SK-N-SH (cell line): ENCODE measurements around the gene PLEKHF1.

Source experiments
- EP300 ChIP-seq, 2 experiments: IDR thresholded peaks; 2 replicates each; pipeline versions ENCODE4 v1.4.0 to v1.6.1; 2012; ENCODE audit warnings: borderline replicate concordance in 1 of 2, low read depth in 1 of 2, low read length in 1 of 2
- IRF3 ChIP-seq: fragments of 150-350 bp; IDR thresholded peaks from 2 replicates; pipeline ENCODE4 v1.6.1; 2016; ENCODE audit warnings: mild to moderate bottlenecking, low read depth, low read length
- MXI1 ChIP-seq: IDR thresholded peaks from 2 replicates; pipeline ENCODE4 v1.6.1; 2012; ENCODE audit warnings: mild to moderate bottlenecking, low read depth, low read length, improper control_type of control experiment
- POLR2AphosphoS5 ChIP-seq: IDR thresholded peaks from 2 replicates; pipeline ENCODE4 v1.6.1; 2012; ENCODE audit warnings: low read depth, low read length
- RCOR1 ChIP-seq: fragments of 150-350 bp; IDR thresholded peaks from 2 replicates; pipeline ENCODE4 v1.6.1; 2017; ENCODE audit warnings: antibody characterized with exemption, low read length
- ZBTB33 ChIP-seq: IDR thresholded peaks from 2 replicates; pipeline ENCODE4 v1.4.0; 2012; ENCODE audit warnings: low read depth, borderline replicate concordance
- TF ChIP-seq, protein P1 (sequence below): IDR thresholded peaks from 2 replicates; pipeline ENCODE4 v1.6.1; 2012; ENCODE audit warnings: mild to moderate bottlenecking, low read depth, low read length, moderate library complexity
- TF ChIP-seq, protein P2 (sequence below): fragments of 200-600 bp; sonication (generic); IDR thresholded peaks from 2 replicates; pipeline ENCODE4 v1.6.1; 2017; ENCODE audit warnings: antibody characterized with exemption, mild to moderate bottlenecking, moderate library complexity

GRCh38 chr19:29665826-29666577 lies 741 bp downstream of the PLEKHF1 start:
- TF ChIP-seq, protein P1, sequence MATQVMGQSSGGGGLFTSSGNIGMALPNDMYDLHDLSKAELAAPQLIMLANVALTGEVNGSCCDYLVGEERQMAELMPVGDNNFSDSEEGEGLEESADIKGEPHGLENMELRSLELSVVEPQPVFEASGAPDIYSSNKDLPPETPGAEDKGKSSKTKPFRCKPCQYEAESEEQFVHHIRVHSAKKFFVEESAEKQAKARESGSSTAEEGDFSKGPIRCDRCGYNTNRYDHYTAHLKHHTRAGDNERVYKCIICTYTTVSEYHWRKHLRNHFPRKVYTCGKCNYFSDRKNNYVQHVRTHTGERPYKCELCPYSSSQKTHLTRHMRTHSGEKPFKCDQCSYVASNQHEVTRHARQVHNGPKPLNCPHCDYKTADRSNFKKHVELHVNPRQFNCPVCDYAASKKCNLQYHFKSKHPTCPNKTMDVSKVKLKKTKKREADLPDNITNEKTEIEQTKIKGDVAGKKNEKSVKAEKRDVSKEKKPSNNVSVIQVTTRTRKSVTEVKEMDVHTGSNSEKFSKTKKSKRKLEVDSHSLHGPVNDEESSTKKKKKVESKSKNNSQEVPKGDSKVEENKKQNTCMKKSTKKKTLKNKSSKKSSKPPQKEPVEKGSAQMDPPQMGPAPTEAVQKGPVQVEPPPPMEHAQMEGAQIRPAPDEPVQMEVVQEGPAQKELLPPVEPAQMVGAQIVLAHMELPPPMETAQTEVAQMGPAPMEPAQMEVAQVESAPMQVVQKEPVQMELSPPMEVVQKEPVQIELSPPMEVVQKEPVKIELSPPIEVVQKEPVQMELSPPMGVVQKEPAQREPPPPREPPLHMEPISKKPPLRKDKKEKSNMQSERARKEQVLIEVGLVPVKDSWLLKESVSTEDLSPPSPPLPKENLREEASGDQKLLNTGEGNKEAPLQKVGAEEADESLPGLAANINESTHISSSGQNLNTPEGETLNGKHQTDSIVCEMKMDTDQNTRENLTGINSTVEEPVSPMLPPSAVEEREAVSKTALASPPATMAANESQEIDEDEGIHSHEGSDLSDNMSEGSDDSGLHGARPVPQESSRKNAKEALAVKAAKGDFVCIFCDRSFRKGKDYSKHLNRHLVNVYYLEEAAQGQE: no peak
- TF ChIP-seq POLR2AphosphoS5 (no peak), MXI1 (no peak), ZBTB33 (no peak), EP300 (IDR thresholded peaks at IDR 0.05; ENCODE audit: borderline replicate concordance in 1 of 2, low read depth in 1 of 2, low read length in 1 of 2) (no peak), IRF3 (no peak), RCOR1 (no peak)
- TF ChIP-seq, protein P2, sequence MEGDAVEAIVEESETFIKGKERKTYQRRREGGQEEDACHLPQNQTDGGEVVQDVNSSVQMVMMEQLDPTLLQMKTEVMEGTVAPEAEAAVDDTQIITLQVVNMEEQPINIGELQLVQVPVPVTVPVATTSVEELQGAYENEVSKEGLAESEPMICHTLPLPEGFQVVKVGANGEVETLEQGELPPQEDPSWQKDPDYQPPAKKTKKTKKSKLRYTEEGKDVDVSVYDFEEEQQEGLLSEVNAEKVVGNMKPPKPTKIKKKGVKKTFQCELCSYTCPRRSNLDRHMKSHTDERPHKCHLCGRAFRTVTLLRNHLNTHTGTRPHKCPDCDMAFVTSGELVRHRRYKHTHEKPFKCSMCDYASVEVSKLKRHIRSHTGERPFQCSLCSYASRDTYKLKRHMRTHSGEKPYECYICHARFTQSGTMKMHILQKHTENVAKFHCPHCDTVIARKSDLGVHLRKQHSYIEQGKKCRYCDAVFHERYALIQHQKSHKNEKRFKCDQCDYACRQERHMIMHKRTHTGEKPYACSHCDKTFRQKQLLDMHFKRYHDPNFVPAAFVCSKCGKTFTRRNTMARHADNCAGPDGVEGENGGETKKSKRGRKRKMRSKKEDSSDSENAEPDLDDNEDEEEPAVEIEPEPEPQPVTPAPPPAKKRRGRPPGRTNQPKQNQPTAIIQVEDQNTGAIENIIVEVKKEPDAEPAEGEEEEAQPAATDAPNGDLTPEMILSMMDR: no peak
